HG03025 (cell line): ENCODE results near the gene CTXN1.
"Not testable (repeated sequence)": the region's sequence is repeated elsewhere in the genome, so short reads cannot be mapped to it uniquely, and the experiment has no call there.

Experiments
- ATAC-seq: cut with Tn5 transposase; IDR thresholded peaks from one replicate; pipeline ENCODE4 v1.9.1; 2021; ENCODE audit warnings: mild to moderate bottlenecking, moderate library complexity; ENCODE audit not compliant: unreplicated experiment, low FRiP score

The CTXN1 gene

DNA sequence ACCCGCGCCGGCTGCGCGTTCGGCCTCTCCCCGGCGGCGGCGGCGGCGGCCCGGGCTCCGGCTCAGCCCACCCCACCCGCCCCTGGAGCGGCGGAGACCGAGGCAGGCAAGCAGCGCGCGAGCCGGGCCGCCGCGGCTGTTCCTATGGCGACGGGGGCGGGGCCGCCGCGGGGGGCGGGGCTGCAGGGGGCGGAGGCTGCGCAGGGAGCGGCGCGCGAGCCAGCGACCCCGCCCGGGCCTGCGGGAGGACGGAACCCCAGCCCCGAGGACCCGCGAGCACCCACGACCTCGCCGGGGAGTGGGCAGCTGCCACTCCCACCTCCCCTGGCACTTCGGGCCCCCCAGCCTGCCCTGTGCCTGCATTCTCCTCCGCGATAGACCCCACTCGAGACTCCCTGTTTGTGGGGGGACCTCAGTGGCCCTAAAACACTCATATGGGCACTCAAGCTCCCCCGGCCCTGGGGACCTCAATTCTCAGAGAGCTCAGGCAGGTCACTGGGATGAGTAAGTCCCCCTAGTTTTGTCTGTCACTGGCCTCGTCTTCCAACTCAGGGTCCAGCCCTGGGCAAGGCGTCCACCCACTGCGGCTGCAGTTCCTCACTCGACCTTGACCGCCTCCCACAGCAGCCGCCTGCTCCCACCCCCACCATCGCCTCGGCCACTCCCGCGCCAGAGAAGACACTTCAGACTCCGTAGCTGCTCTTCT, at the start of gene CTXN1:
CTXN1 (minus strand) TSS at position 115 of the 706 bp plus-strand sequence. CDS start 597 bp downstream, outside the sequence.
- no peak for ATAC-seq

DNA sequence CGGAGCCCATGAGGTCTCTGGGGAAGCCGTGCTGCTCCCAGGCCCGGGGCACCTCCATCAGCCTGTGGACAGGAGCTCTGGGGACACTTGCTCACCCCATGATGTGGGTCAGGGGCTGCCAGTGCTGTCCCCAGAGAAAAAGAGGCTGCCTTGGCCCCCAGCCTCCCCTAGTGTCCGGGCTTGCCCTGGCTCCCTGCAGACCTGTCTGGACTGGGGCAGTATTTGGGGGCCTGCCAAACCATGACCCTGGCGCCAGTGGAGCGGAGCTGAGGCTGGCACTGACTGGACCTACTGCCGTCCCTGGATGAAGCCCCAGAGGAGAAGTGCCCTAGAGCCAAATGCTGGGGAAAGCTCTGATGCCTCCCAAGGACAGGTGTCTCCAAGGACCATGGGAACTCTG, 49.1 kb upstream of the CTXN1 start:
- ATAC-seq, result no peak

DNA sequence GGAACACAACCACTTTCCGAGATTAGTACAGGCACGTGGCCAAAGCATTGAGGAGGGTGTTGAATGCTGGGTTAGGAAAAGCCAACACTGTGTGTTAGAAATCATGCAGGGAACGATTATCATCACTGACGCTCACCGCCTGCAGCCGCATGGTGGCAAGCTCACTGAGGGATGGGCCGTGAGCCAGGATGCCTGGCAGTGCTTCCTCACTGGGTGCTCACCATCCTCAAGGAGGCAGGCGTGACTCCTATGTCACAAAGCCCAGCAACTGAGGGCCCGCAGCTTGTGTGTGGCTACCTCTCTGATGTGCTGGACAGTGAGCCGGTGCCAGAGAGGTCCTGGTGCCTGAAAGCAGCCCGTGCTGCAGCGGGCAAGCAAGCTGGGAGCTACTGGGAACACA, 47.9 kb upstream of the CTXN1 start:
- no peak for ATAC-seq

DNA sequence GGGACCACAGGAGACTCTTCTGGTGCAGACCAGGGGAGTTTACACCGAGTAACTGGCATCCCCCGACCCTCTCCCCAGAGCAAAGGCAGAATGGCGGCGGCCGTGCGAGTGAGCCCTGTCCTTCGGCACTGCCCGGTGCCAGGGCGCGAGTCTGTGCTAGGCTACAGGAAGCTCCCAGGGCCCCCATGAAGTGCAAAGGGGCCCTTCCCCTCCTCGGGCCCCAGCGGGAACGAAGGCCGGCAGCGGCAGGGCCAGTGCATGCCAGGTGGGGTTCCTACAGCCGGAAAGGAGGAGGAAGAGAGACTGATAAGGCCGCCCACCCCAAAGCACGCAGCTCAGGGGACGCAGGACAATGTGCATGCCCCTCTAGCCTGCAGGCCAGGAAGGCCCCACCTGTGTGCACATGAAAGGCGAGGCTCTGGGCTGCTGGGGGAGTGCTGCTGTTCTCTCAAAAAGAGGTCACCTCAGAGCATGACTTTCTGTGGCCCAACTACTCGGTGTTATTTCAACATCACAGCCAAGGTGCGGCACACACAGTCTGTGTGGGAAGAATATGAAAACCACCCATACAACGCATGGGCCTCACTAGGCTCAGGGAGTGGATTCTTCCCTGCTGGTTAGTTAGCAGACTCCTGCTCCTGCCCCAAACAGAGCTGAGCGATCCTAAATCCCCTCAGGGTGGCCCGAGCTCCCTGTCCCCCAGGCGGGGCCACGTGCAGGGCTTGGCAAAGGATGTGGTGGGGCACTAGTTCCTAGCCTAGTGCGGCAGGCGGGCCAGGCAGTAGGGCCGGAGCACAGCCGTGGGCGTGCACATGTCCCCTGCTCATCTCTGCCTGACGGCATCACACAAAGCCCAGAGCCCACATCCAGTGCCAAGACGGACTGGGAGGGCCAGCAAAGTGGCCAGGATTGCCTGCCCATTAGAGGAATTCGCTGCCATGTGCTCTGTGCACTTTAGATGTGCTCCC, 45.9 kb upstream of the CTXN1 start:
- no peak for ATAC-seq

DNA sequence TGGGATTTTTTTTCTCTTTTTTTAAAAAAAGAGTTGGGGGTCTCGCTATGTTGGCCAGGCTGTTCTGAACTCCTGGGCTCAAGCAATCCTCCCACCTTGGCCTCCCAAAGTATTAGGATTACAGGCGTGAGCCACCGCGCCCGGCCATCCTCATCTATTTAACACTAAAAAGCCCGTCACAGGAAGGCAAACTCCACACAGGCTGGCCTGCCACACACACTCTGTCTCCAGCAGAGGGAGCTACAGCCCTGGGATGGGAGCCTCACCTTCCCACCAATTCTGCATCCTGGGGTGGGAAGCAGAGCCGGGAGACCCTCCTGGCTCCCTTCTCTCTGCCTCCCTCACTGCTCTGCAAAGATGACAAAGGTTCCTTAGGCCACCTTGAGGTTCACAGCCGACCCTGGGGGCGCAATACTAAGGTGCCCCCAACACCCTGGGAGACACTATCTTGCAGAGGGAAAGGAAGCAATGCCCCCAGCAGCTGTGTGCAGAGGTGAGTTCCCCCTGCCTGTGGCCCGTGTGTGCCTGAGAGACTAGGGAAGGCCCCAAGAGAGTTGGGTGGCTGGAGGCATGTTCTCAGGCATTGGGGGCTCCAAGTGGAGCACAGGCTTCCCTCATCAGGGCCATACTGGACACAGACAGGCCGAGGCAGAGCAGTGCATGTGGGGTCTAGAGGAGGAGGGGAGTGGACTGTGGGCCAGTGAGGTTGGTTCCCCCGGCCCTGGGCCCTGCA, 44.9 kb upstream of the CTXN1 start:
- ATAC-seq, result no peak

DNA sequence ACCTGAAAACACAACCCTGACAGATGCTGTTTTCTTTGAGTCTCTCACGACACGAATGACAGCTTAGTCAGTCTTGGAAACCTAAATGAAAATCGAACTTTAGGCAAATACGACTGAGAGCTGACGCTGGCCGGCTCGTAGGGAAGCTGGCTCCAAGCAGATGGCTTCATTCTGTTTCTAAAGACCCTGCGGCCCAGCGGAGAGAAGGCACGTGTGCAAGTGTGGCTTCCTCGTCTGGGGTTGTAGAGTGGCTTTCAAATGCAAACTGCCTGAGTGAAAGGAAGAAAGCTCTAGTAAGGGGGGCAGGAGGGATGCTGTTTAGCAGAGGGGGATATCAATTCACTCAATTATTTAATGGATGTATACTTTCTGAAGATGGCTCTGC, 43.6 kb upstream of the CTXN1 start:
- no peak for ATAC-seq

DNA sequence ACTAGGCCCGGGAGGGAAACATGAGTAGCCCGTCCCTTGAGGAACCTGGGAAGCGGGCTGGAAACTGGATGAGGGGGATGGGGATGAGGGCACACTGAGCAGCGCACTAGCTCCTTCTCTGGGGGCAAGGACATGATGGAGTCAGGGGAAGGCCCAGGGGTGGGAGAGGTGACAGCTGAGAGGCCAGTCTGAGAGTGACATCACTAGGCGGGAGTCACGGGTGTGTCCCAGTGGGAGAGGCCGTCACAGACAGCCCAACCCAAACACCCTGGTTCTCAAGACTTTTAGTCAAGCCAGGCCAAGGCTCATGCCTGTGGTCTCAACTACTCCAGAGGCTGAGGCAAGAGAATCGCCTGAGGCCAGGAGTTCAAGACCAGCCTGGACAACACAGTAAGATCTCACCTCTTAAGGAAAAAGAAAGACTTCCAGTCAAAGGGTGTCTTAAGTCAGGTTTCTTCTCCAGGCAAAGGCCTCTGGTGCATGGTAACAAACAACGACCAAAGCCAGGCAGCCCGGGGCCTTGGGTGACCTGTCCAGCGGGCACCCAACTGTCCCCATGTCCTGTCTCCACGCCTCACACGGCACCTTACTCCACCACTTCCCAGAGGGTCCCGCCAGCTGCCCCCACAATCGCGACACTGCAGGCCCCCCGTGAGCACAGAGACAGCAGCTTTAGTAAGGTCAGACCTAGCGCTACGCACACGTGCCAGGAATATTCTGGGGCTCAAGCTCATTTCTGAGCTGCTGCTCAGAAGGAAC, 43.0 kb upstream of the CTXN1 start:
- ATAC-seq, result no peak

DNA sequence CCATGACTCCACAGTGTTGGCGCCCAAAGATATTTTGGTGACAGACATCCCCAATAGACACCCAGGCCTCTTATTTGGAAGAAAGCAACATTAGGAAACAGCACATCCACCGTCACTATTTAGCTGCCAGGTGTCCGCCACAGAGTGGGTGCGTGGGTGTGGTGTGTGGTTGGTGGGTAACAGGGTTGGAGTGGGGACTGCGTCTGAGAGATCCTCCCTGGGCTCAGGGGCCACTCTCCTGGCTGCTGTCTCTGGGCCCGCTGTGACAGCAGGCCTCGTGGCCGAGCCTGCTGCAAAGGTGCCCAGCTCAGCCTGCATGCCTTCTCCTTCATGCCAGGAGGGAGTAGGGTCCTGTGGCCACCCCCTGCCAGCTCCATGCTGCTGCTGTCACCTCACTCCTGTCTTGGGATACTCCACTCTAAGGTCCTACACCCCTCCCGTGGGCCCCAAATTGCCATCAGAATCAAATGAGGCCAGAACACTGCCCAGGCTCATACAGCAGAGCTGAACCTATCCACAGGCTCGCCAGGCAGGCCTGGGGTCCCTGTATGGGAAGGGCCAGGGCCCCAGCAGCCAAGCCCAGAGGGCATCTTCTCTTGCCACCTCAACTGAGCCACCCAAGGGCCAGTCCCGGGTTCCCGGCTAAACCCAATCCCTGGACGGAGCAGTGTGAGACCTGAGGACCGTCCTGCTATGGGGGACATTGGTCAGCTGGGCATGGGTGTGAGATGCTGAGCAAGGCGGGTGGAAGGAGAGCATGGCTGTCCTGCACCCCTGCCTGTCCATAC, 42.3 kb upstream of the CTXN1 start:
- ATAC-seq, result no peak

DNA sequence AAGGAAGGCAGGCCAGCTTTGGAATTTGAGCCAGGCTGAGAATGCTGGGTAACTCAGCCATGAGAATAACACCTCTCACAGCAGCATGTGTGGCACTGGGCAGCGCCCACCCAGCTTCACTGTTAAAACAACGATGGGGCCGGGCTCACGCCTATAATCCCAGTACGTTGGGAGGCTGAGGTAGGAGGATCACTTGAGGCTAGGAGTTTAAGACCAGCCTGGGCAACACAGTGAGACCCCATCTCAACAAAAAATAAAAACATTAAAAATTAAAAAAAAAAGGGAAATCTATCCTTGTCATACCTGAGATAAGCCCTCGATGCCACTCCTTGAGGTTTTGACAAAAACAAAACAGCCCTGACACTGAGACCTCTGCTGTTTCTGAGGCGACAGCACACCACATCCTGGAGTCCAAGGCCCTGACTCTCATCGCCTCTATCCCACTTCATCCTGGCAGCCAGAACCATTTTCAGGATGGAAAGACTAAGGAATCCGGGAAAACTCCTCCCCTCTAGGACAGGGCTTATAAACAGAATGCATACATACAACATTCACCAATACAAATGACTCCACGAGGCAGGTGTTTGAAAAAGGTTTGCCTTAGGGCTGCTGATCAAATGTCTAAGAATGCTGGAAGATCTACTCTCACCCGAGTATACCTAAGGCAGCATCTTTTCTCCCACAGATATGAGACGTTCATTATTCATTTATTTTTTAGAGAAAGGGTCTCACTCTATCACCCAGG, 40.2 kb upstream of the CTXN1 start:
- ATAC-seq, result no peak

DNA sequence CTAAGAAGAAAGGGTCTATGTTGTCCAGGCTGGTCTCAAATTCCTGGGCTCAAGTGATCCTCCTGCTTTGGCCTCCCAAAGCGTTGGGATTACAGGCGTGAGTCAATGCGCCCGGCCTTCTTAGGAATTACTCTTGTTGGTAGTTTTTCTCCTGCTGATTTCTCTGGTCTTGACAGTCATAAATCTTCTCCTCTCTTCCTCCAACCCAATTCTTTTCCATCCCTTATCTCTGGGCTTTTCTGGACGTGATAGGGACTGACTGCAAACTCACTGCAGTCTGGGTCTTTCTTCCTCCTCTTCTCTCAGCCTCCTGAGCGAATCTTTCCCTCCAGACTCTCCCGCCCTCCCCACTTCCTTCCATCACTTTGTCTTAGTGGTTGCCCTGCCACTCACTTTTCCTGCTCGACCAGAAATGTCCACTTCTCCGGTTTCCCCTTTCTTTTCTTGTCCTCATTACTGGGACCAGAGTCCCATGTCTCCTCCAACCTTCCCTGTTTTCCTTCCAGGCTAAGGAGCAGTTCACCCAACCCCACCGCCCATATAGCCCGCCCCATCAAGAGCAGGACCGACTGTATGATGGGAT, 39.4 kb upstream of the CTXN1 start:
- ATAC-seq, result no peak

DNA sequence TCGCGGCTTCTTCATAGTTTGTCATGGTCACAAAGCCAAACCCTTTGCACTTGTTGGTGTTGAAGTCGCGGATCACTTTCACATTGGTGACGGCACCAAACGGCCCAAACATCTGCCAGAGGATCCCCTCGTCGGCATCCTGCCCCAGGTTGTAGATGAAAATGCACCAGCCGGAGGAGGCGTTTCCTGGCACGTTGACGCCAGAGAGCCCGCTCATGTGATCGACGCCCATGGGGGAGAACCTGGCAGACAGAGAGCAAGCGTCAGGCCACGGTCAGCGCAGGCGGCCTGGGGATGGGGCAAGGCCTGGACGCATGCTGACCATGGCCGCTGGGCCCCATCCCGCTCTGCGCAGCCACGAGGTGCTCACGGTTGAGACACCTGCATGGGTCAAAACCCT, 37.6 kb upstream of the CTXN1 start:
- ATAC-seq, result no peak

DNA sequence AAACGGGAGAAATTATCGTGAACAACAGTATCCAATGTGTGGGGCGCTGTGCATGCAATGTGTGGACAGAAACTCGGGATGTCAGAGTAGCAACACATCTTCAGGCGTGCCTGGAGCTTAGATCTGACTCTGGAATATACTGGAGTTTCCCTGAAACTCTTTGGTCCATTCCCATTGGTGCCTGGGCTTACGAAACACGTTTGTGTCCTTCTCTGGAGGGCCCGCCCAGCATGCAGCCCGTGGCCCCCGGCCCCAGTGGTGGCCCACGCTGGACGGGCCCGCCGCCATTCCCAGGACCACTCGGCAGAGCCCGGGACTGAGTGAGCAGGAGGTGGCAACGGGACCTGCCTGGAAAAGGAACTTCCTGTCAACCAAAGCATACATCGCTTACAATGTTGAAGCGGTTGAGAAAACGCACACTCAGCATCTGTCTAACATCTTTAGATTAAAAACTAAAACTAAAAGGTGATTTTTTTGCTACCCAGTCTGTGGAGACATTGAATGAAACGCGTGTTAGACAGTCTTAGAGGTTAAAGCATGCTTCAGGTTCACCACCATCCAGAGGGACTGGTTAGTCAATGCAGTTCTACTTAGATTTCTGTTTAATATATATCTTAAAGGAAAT, 36.8 kb upstream of the CTXN1 start:
- ATAC-seq, result no peak

DNA sequence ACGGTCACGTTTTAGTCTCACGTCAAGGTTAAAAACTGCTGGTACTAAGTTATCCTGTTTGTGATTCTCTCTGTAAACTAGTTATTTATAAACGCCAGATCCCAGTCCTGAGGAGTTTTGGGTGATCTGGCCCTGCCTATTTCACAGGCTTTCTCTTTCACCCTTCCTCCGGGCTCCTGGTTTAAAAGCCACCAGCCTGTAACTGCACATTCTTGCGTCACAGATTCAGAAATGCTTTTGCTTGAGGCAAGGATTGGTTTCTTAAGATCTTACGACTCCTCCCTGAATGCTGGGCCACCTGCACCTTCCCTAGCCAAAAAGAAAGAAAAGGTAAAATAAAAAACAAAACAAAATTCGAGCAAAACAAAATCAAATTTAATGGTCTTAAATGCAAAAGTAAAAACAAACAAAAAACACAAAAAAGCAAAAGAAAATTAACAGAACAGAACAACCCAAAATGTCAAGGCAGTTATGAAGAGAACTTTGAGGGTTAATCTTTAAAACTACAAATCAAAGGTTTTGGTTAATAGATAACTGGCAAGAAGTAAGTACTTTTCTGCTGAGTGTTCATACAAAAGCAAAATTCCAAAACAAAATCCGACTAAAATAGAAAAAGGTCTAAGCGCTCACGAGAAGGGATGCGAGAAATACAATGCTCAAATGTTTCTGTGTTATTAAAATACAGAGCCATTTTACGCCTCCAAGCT, 36.1 kb upstream of the CTXN1 start:
- ATAC-seq, result no peak

DNA sequence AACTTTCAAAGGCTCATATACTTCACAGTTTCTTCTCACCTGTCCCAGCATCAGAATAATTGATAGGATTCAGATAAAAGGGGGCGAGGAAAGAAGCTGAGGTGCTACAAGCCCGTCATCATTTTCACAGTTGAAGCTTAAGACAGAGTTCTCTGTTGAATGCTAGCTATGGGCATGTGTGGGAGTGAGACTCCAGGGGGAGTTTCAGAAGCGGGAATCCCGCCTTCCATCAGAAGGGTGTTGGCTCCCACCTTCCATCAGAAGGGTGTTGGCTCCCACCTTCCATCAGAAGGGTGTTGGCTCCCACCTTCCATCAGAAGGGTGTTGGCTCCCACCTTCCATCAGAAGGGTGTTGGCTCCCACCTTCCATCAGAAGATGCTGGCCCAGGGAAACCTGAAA, 35.1 kb upstream of the CTXN1 start:
- not testable (repeated sequence) for ATAC-seq

DNA sequence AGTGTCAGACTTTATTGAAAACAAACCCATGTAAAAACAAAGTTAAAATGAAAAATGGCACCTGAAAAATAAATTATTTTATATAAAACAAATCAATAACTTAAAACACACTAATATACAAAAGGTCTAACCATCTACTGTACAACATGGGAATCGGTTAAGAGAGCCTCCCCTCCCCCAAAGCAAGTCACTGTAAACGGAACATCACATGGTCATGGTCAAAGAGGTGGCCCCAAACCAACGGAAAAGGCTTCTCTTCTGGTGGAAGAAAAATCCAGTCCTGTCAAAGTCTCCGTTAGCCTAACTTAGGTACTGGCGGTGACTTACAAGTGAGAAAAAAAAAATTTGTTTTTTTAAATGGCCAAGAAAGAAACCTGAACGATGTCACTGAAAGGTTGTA, 33.3 kb upstream of the CTXN1 start:
- ATAC-seq, result no peak

DNA sequence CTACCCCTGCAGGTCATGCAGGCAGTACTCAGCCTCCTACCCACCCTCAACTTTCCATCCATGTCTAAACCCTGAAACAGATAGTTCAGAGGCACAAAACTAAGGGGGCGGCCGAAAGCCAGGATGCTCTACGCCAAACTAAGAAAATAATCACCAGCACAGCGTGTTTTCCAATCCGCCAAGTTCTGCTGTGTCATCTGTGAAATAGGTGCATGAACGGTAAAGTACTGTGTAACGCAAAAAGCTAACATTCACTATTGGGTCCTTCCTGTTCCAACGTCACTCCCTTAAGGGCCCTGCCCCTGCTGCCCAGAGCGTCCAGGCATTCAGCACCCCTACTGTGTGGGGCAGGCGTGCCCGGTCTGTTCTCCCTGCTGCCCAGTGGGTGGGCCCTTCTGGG, 29.8 kb upstream of the CTXN1 start:
- ATAC-seq, result no peak

DNA sequence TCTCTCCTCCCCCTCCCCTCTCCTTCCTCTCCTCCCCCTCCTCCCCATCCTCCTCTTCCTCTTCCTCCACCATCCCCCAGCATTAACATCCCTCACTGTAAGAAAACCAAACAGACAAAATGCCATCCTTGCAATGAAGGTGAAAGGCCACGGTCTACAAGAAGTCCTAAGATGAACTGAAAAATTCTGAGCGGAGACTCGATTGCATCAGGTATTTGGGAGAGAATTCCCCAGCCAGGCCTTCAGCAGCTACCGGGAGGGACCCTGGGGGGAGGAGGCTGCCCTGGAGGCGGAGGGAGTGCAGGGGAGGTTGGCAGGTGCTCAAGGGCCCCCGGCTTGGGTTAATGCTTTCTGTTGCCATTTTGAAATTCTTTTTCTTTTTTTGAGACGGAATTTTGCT, 27.6 kb upstream of the CTXN1 start:
- no peak for ATAC-seq

DNA sequence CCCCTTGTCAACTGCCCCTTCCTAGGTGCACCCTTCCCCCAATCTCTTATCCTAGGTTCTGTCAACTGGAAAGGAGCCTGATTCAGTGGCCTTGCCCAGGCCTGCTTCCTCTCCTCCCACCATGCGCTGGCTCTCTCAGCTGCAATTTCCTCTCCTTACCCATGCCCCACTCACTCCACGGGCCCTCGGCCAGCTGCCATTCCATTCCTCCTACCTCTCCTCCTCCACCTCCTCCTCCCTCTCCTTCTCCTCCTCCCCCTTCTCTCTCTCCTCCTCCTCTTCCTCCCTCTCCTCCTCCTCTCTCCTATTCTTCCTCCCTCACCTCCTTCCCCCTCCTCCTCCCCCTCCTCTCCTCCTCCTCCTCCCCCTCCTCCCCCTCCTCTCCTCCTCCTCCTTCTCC, 27.1 kb upstream of the CTXN1 start:
- ATAC-seq, result no peak
